ENCODE measurements around the gene SPTBN4.

DNA sequence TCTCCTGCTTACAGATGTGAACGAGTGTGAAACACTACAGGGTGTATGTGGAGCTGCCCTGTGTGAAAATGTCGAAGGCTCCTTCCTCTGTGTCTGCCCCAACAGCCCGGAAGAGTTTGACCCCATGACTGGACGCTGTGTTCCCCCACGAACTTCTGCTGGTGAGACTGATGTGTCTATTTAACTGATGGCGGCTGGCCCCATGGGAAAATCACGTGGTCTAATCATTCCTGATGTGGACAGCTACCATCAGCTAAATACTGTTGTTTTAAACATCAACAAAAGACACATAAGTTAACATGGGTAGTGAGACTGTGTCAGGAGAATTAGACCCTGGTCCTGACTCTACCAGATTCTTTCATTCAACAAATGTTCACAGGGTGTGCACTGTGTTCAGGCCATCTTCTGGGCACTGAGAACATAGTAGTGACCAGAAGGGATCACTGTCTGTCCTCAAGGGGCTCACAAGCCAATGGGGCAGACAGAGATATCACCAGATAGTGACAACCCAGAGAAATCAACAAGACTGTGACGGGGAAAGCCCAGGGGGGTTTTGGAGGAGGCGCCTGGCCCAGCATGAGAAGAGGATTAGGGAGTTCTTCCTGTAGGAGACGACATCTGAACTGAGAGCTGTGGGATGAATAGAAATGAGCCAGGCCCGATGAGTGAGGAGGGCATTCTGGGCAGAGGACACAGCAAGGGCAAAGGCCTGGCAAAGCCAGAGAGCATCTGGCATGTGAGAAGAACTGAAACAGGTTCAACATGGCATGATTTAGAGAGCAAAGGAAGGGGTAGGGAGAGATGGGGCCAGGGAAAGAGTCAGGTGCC is 152.7 kb downstream of the SPTBN4 start:
- TF ChIP-seq CTCF (IDR thresholded peaks at IDR 0.05; ENCODE audit: insufficient read depth, low read depth, low read length), result no peak
- no peak for TF ChIP-seq EZH2 (IDR thresholded peaks at IDR 0.05; ENCODE audit: insufficient read depth, low read length)

All from astrocyte (in vitro differentiated cells and primary cell).